IPS-15b (cell line): ENCODE results near the gene TPPP2.
"Not testable (repeated sequence)": the region's sequence is repeated elsewhere in the genome, so short reads cannot be mapped to it uniquely, and the experiment has no call there.

ENCODE experiments used
- H3K27me3 ChIP-seq: one replicate; pipeline ENCODE4 v1.6.1; 2013; ENCODE audit warnings: low read length; ENCODE audit not compliant: control insufficient read depth, insufficient read depth
- H3K36me3 ChIP-seq: one replicate; pipeline ENCODE4 v1.6.1; 2013; ENCODE audit warnings: low read length; ENCODE audit not compliant: control insufficient read depth, insufficient read depth
- H3K4me1 ChIP-seq: one replicate; pipeline ENCODE4 v1.6.1; 2013; ENCODE audit warnings: mild to moderate bottlenecking, low read length; ENCODE audit not compliant: control insufficient read depth, insufficient read depth
- H3K4me3 ChIP-seq: one replicate; pipeline ENCODE4 v1.5.1; 2013; ENCODE audit warnings: low read depth, low read length
- H3K9ac ChIP-seq: one replicate; pipeline ENCODE4 v1.6.1; 2013; ENCODE audit warnings: low read depth, mild to moderate bottlenecking, low read length
- H3K9me3 ChIP-seq: one replicate; pipeline ENCODE4 v1.6.1; 2013; ENCODE audit warnings: mild to moderate bottlenecking, low read length; ENCODE audit not compliant: control insufficient read depth, insufficient read depth

TPPP2 gene

DNA sequence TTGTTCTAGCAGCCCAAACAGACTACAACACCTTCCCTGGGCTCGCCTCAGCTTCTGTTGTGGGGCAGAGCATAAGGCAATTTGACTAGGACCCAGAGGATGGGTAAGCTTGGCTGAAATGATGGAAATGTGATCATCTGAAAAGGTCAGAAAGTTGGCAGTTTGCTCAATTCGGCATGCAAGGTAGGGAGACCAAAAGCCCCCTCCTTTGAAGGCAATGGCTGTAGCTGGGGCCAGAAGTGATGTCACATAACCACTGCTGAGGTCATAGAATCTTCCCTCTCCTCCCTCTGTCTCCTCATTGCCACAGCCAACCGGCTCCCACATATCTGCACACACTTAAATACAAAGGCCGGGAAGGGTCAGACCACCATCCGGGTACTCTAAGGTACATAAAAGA is at the start of gene TPPP2:
TSS of gene TPPP2 (plus strand) at position 301 of the 400 bp plus-strand sequence. CDS start 365 bp downstream, outside the sequence.
- no peaks in the 10 kb centered on the region for H3K36me3 ChIP-seq
- peaks cover 23% of the 10 kb centered on the region for H3K27me3 ChIP-seq
- no peaks in the 10 kb centered on the region for H3K9me3 ChIP-seq
- no peak within 1 kb of the TSS for H3K9ac ChIP-seq
- H3K4me1 ChIP-seq: peaks cover 12% of the 10 kb centered on the region
- H3K4me3 ChIP-seq: no peak within 1 kb of the TSS

GRCh38 chr14:20980906-20981305 is 49.1 kb upstream of the TPPP2 start:
- no peaks in the 10 kb centered on the region for H3K9me3 ChIP-seq
- no peaks in the 10 kb centered on the region for H3K36me3 ChIP-seq
- H3K27me3 ChIP-seq: peaks cover 13% of the 10 kb centered on the region
- H3K9ac ChIP-seq: no peak overlapping the region
- H3K4me1 ChIP-seq: no peaks in the 10 kb centered on the region
- H3K4me3 ChIP-seq: no peak overlapping the region

DNA sequence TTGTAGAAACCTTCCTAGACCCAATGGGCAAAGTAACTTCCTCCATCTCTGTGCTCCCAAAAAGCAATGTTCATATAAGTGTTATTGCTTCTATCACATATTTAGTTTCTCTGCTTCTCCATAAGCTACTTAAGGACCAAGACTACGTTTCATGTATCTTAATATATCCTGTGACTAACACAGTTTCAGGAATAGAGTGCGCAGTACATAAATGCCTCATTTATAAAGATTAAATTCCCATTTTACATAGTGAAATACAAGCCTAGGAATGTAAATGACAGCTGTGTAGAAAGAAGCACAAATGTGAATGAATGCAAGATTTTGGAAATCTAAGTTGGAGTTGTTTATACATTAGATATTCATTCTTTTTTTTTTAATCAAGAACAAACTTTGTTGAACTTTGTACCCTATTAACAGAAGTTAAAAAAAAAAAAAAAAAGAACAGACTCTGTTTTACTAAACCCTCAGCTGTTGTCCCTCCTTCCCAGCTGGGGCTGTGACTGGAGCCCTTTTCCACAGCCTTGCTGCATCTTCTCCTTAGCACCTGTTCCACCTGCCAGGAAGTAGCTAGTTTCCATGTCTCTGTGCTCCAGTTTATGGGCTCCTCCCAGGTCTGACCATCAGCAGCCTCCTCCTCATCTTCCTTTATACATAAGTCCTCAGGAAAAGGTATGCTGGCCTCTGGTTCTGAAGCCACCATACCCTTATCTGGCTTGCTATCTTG is 47.2 kb upstream of the TPPP2 start:
- peaks cover 13% of the 10 kb centered on the region for H3K27me3 ChIP-seq
- no peak overlapping the region for H3K9ac ChIP-seq
- H3K4me1 ChIP-seq: no peaks in the 10 kb centered on the region
- H3K36me3 ChIP-seq: no peaks in the 10 kb centered on the region
- H3K9me3 ChIP-seq: no peaks in the 10 kb centered on the region
- H3K4me3 ChIP-seq: no peak overlapping the region

- H3K27me3 ChIP-seq: peaks cover 13% of the 10 kb centered on the region
- not testable (repeated sequence) for H3K4me3 ChIP-seq, H3K4me1 ChIP-seq, H3K9ac ChIP-seq, H3K9me3 ChIP-seq, H3K36me3 ChIP-seq
Observed at GRCh38 chr14:20985650-20986049, 44.4 kb upstream of the TPPP2 start.

- H3K4me1 ChIP-seq: no peaks in the 10 kb centered on the region
- no peaks in the 10 kb centered on the region for H3K36me3 ChIP-seq
- H3K9ac ChIP-seq: no peak overlapping the region
- H3K4me3 ChIP-seq: no peak overlapping the region
- H3K27me3 ChIP-seq: peaks cover 13% of the 10 kb centered on the region
- no peaks in the 10 kb centered on the region for H3K9me3 ChIP-seq
Observed at GRCh38 chr14:20986811-20987210, 43.2 kb upstream of the TPPP2 start.

DNA sequence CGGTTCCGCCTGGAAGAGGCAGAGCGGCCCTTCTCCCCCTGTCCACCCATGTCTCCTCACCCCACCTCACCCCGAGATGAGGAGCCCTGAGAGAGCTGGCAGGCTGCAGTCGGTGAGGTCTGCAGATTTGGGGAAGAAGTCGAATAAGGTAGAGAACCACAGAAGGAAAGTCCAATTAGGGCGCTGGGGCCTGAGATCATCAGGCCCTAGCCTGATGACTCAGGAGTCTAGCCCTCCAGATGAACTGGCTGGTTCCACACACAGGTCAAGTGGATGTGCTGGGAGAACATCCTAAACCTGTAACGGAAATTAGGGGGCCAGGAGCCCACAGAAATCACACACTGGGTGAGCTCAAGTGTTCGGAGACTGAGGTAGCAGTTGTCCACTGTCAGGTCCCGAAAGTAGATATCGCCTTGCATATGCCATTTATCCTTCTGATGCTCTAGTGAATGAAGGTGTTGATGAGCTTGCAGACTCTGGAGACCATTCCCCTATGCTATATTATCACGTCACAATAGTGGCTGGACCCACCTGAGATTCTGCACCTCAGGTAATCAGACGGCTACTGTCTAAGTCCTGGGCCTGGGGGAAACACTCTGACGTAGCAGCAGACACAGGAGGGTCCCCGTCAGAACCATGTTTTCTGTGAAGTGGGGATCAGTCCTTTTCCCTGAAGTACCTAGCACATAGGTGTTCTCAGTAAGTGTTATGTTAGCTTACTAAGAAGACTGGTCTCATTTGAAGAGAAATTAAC is 41.1 kb upstream of the TPPP2 start:
- Histone ChIP-seq H3K36me3 (peaks cover 4% of the 10 kb centered on the region), H3K4me3 (peak overlapping the region; percentile 91), H3K9me3 (no peaks in the 10 kb centered on the region), H3K27me3 (no peaks in the 10 kb centered on the region), H3K9ac (no peak overlapping the region), H3K4me1 (no peaks in the 10 kb centered on the region)

- Histone ChIP-seq H3K9me3 (no peaks in the 10 kb centered on the region), H3K9ac (no peak overlapping the region), H3K4me1 (no peaks in the 10 kb centered on the region), H3K27me3 (no peaks in the 10 kb centered on the region), H3K36me3 (peaks cover 8% of the 10 kb centered on the region), H3K4me3 (peak overlapping the region; percentile 91)
Observed at GRCh38 chr14:20989471-20989786, 40.6 kb upstream of the TPPP2 start.

GRCh38 chr14:20989787-20990600 is 40.0 kb upstream of the TPPP2 start, which contains the start of gene METTL17:
Gene METTL17 (plus strand): TSS chr14:20989980. CDS start chr14:20990003, 23 bp downstream.
- Histone ChIP-seq H3K36me3 (peaks cover 12% of the 10 kb centered on the region), H3K9me3 (no peaks in the 10 kb centered on the region), H3K4me1 (no peaks in the 10 kb centered on the region), H3K9ac (peak within 1 kb of the TSS; percentile 70), H3K4me3 (peak within 1 kb of the TSS; percentile 91), H3K27me3 (no peaks in the 10 kb centered on the region)

DNA sequence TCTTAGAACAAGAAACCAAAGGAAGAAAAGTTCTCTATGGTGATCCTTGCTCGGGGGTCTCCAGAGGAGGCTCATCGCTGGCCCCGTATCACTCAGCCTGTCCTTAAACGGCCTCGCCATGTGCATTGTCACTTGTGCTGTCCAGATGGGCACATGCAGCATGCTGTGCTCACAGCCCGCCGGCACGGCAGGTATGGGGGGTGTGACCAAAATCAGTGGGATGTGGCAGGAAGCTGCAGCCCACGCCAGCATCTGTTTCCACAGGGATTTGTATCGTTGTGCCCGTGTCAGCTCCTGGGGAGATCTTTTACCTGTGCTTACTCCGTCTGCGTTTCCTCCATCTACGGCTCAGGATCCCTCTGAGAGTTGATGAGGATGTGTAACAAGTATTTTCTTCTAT is 33.5 kb upstream of the TPPP2 start:
- H3K9ac ChIP-seq: no peak overlapping the region
- H3K36me3 ChIP-seq: peaks cover 30% of the 10 kb centered on the region
- no peak overlapping the region for H3K4me3 ChIP-seq

GRCh38 chr14:20997115-20997514 is 32.9 kb upstream of the TPPP2 start:
- Histone ChIP-seq H3K4me1 (peaks cover 5% of the 10 kb centered on the region), H3K9ac (no peak overlapping the region), H3K9me3 (no peaks in the 10 kb centered on the region), H3K4me3 (no peak overlapping the region), H3K27me3 (no peaks in the 10 kb centered on the region), H3K36me3 (peaks cover 27% of the 10 kb centered on the region)

More for the DNA sequence above, 33.5 kb upstream of the TPPP2 start:
- Histone ChIP-seq H3K9me3 (no peaks in the 10 kb centered on the region), H3K4me1 (peaks cover 5% of the 10 kb centered on the region), H3K27me3 (no peaks in the 10 kb centered on the region)

GRCh38 chr14:20997564-20997963 is 32.5 kb upstream of the TPPP2 start:
- peaks cover 27% of the 10 kb centered on the region for H3K36me3 ChIP-seq
- H3K4me1 ChIP-seq: peaks cover 5% of the 10 kb centered on the region
- H3K27me3 ChIP-seq: no peaks in the 10 kb centered on the region
- no peak overlapping the region for H3K9ac ChIP-seq
- H3K9me3 ChIP-seq: no peaks in the 10 kb centered on the region
- no peak overlapping the region for H3K4me3 ChIP-seq
